Activated CD8-positive, alpha-beta memory T cell treated with anti-CD3 and anti-CD28 coated beads for 4 hours (primary cell): ENCODE data around the gene ADAMTSL3.

Experiments used
- DNase-seq, 2 donors: peaks; one replicate each; pipeline ENCODE4 v3.0.0-alpha.2; 2020; ENCODE audit warnings: low read depth in 2 of 2

The ADAMTSL3 gene

GRCh38 chr15:83818591-83818990 is 164.7 kb downstream of the ADAMTSL3 start:
- no peak for DNase-seq

- no peak for DNase-seq
These were observed 176.5 kb downstream of the ADAMTSL3 start for GRCh38 chr15:83830381-83830780.

- no peak for DNase-seq
These were observed 179.6 kb downstream of the ADAMTSL3 start for GRCh38 chr15:83833569-83833968.

GRCh38 chr15:83835479-83835878 is 181.6 kb downstream of the ADAMTSL3 start:
- no peak for DNase-seq

GRCh38 chr15:83837945-83838571 is 184.1 kb downstream of the ADAMTSL3 start:
- DNase-seq: no peak

GRCh38 chr15:83838763-83839162 is 184.8 kb downstream of the ADAMTSL3 start:
- no peak for DNase-seq

GRCh38 chr15:83842281-83842680 is 188.4 kb downstream of the ADAMTSL3 start:
- DNase-seq: no peak

- no peak for DNase-seq
These were observed 189.5 kb downstream of the ADAMTSL3 start for GRCh38 chr15:83843471-83843871.

GRCh38 chr15:83844742-83845141 is 190.8 kb downstream of the ADAMTSL3 start:
- no peak for DNase-seq

- no peak for DNase-seq
These were observed 191.3 kb downstream of the ADAMTSL3 start for GRCh38 chr15:83845230-83845629.

- no peak for DNase-seq
These were observed 192.9 kb downstream of the ADAMTSL3 start for GRCh38 chr15:83846847-83847246.

- no peak for DNase-seq
These were observed 194.6 kb downstream of the ADAMTSL3 start for GRCh38 chr15:83848315-83849050.

GRCh38 chr15:83850015-83850414 is 196.1 kb downstream of the ADAMTSL3 start:
- no peak for DNase-seq

GRCh38 chr15:83850501-83851245 is 196.8 kb downstream of the ADAMTSL3 start:
- DNase-seq: no peak

GRCh38 chr15:83853232-83853631 is 199.3 kb downstream of the ADAMTSL3 start:
- DNase-seq: no peak

- DNase-seq: no peak
These were observed 200.4 kb downstream of the ADAMTSL3 start for GRCh38 chr15:83854321-83854720.

- no peak for DNase-seq
These were observed 201.2 kb downstream of the ADAMTSL3 start for GRCh38 chr15:83854950-83855707.

- no peak for DNase-seq
These were observed 202.0 kb downstream of the ADAMTSL3 start for GRCh38 chr15:83855956-83856355.

GRCh38 chr15:83858820-83859505 is 205.0 kb downstream of the ADAMTSL3 start:
- no peak for DNase-seq

- DNase-seq: no peak
These were observed 212.8 kb downstream of the ADAMTSL3 start for GRCh38 chr15:83866692-83867091.

- no peak for DNase-seq
These were observed 215.4 kb downstream of the ADAMTSL3 start for GRCh38 chr15:83869341-83869740.
